Thymus (tissue), 11 donors: ENCODE measurements around the gene CINP. TPM values are rescaled to one million over a fixed set of nuclear protein-coding genes. Genes with fewer than 3 reads are reported as not detected.

Source experiments
- DNase-seq, 9 donors: peaks; one replicate each; pipeline ENCODE4 v3.0.0-alpha.2; 2013; ENCODE audit warnings: low spot score in 9 of 9, low read depth in 6 of 9, missing footprints in 1 of 9
- H3K27ac ChIP-seq, 2 donors: one replicate each; pipeline ENCODE4 v1.5.1; 2013; ENCODE audit warnings: control low read depth in 1 of 2, low read depth in 1 of 2, low read length in 1 of 2, mild to moderate bottlenecking in 1 of 2, moderate library complexity in 1 of 2
- H3K27me3 ChIP-seq, 2 donors: one replicate each; pipeline ENCODE4 v1.5.1; 2013; ENCODE audit warnings: low read length in 1 of 2; ENCODE audit not compliant: control insufficient read depth in 2 of 2, insufficient read depth in 1 of 2
- H3K36me3 ChIP-seq, 2 donors: one replicate each; pipeline ENCODE4 v1.5.1; 2013; ENCODE audit warnings: low read length in 1 of 2, mild to moderate bottlenecking in 1 of 2, moderate library complexity in 1 of 2; ENCODE audit not compliant: control insufficient read depth in 2 of 2, insufficient read depth in 2 of 2
- H3K4me1 ChIP-seq, 2 donors: one replicate each; pipeline ENCODE4 v1.5.1; 2013; ENCODE audit warnings: low read length in 2 of 2; ENCODE audit not compliant: control insufficient read depth in 2 of 2, insufficient read depth in 2 of 2
- H3K4me3 ChIP-seq, 2 donors: one replicate each; pipeline ENCODE4 v1.5.1; 2013; ENCODE audit warnings: low read length in 2 of 2, control low read depth in 1 of 2, mild to moderate bottlenecking in 1 of 2
- H3K9me3 ChIP-seq, 2 donors: one replicate each; pipeline ENCODE4 v1.5.1; 2013; ENCODE audit warnings: low read length in 1 of 2, mild to moderate bottlenecking in 1 of 2; ENCODE audit not compliant: control insufficient read depth in 2 of 2, insufficient read depth in 1 of 2
- WGBS: extraction: QIAGEN DNeasy Blood & Tissue Kit; methylation state at CpG from one replicate; pipeline ENCODE4 v1.1.7; 2013; 5-methylcytosine and 5-hydroxymethylcytosine counted together
- polyA plus RNA-seq: library from polyadenylated mRNA; stranded (reverse); fragments of 200-250 nt; gene quantifications from one replicate; pipeline ENCODE4 v1.2.3, GENCODE V29; 2013
- total RNA-seq: library from RNA; stranded (reverse); fragments of 120-200 nt; gene quantifications from one replicate; pipeline ENCODE4 v1.2.4, GENCODE V29; 2013
- donor health status: healthy.

Gene CINP
- total and polyA plus RNA-seq, 2 donors = 26.7 to 33.4 TPM

GRCh38 chr14:102321456-102322422 lies 41.0 kb downstream of the CINP start:
- Histone ChIP-seq H3K9me3 (peaks cover 0 to 4% of the 10 kb centered on the region in 2 donors), H3K36me3 (no peaks in the 10 kb centered on the region), H3K4me3 (no peak overlapping the region), H3K4me1 (peaks cover 13 to 32% of the 10 kb centered on the region in 2 donors), H3K27me3 (no peaks in the 10 kb centered on the region), H3K27ac (no peak overlapping the region)
- 97% methylated on average over 12 of the region's 12 CpGs for WGBS
- no peak for DNase-seq

- Histone ChIP-seq H3K4me1 (peaks cover 13 to 38% of the 10 kb centered on the region in 2 donors), H3K9me3 (peaks cover 0 to 4% of the 10 kb centered on the region in 2 donors), H3K36me3 (no peaks in the 10 kb centered on the region), H3K27me3 (no peaks in the 10 kb centered on the region), H3K4me3 (peak overlapping the region in 1 of 2 donors; percentile 78), H3K27ac (peak overlapping the region; percentile 89 to 94)
- DNase-seq = no peak
- WGBS = 97% methylated on average over 17 of the region's 17 CpGs
Measured at GRCh38 chr14:102320671-102321455, 41.8 kb downstream of the CINP start.

GRCh38 chr14:102320033-102320660 lies 42.5 kb downstream of the CINP start:
- peaks cover 13 to 39% of the 10 kb centered on the region in 2 donors for H3K4me1 ChIP-seq
- WGBS = 8% methylated on average over 30 of the region's 30 CpGs
- H3K27ac ChIP-seq = peak overlapping the region; percentile 89 to 94
- H3K27me3 ChIP-seq = peaks cover 0 to 3% of the 10 kb centered on the region in 2 donors
- peak overlapping the region; percentile 78 to 84 for H3K4me3 ChIP-seq
- peaks cover 0 to 4% of the 10 kb centered on the region in 2 donors for H3K9me3 ChIP-seq
- no peaks in the 10 kb centered on the region for H3K36me3 ChIP-seq
- DNase-seq = peak in 5 of 9 donors; percentile 23 to 70 (median 44)

GRCh38 chr14:102319351-102320032 lies 43.2 kb downstream of the CINP start, which contains the start of gene ZNF839:
Gene ZNF839 (plus strand): TSS chr14:102319746. CDS start chr14:102319766, 20 bp downstream.
- peaks cover 13 to 42% of the 10 kb centered on the region in 2 donors for H3K4me1 ChIP-seq
- peak; percentile 64 to 93 (median 81) for DNase-seq
- peaks cover 0 to 4% of the 10 kb centered on the region in 2 donors for H3K9me3 ChIP-seq
- under 1% methylated on average over 71 of the region's 71 CpGs for WGBS
- H3K27ac ChIP-seq = peak within 1 kb of the TSS; percentile 89 to 94
- H3K27me3 ChIP-seq = peaks cover 0 to 10% of the 10 kb centered on the region in 2 donors
- no peaks in the 10 kb centered on the region for H3K36me3 ChIP-seq
- peak within 1 kb of the TSS; percentile 78 to 84 for H3K4me3 ChIP-seq

GRCh38 chr14:102318781-102319276 lies 43.9 kb downstream of the CINP start:
- Histone ChIP-seq H3K4me1 (peaks cover 13 to 47% of the 10 kb centered on the region in 2 donors), H3K4me3 (peak overlapping the region; percentile 69 to 84), H3K27me3 (peaks cover 0 to 13% of the 10 kb centered on the region in 2 donors), H3K9me3 (peaks cover 0 to 4% of the 10 kb centered on the region in 2 donors), H3K27ac (peak overlapping the region in 1 of 2 donors; percentile 77), H3K36me3 (no peaks in the 10 kb centered on the region)
- 66% methylated on average over 15 of the region's 15 CpGs for WGBS
- DNase-seq = no peak

GRCh38 chr14:102317564-102318248 lies 45.0 kb downstream of the CINP start:
- H3K27ac ChIP-seq = peak overlapping the region; percentile 76 to 86
- H3K36me3 ChIP-seq = no peaks in the 10 kb centered on the region
- peak in 2 of 9 donors; percentile 26 to 65 for DNase-seq
- H3K9me3 ChIP-seq = peaks cover 0 to 4% of the 10 kb centered on the region in 2 donors
- 64% methylated on average over 12 of the region's 12 CpGs for WGBS
- peaks cover 13 to 51% of the 10 kb centered on the region in 2 donors for H3K4me1 ChIP-seq
- peak overlapping the region; percentile 48 to 71 for H3K4me3 ChIP-seq
- peaks cover 0 to 13% of the 10 kb centered on the region in 2 donors for H3K27me3 ChIP-seq

GRCh38 chr14:102316743-102317563 lies 45.7 kb downstream of the CINP start:
- H3K27me3 ChIP-seq = peaks cover 0 to 13% of the 10 kb centered on the region in 2 donors
- H3K27ac ChIP-seq = peak overlapping the region; percentile 80 to 86
- DNase-seq = peak; percentile 75 to 94 (median 86)
- H3K4me3 ChIP-seq = peak overlapping the region; percentile 48 to 71
- WGBS = 2% methylated on average over 54 of the region's 54 CpGs
- no peaks in the 10 kb centered on the region for H3K36me3 ChIP-seq
- peaks cover 0 to 4% of the 10 kb centered on the region in 2 donors for H3K9me3 ChIP-seq
- H3K4me1 ChIP-seq = peaks cover 13 to 51% of the 10 kb centered on the region in 2 donors
